Forelimb muscle (tissue), 1 donor: Measurements from ENCODE around the gene SPECC1L. TPM values are rescaled to one million over a fixed set of nuclear protein-coding genes. Genes with fewer than 3 reads are reported as not detected.

Experiments used
- DNase-seq: peaks from one replicate; pipeline ENCODE4 v3.0.0-alpha.2; 2013; ENCODE audit warnings: low read depth
- polyA plus RNA-seq: library from polyadenylated mRNA; unstranded; fragments of 120-200 nt; gene quantifications from one replicate; pipeline ENCODE4 v1.2.1, GENCODE V29; 2013; ENCODE audit not compliant: insufficient read length

Gene SPECC1L
- polyA plus RNA-seq, 1 donor, result 25.1 TPM

- DNase-seq, result no peak
Observed at GRCh38 chr22:24414984-24415945, 144.6 kb downstream of the SPECC1L start.

DNA sequence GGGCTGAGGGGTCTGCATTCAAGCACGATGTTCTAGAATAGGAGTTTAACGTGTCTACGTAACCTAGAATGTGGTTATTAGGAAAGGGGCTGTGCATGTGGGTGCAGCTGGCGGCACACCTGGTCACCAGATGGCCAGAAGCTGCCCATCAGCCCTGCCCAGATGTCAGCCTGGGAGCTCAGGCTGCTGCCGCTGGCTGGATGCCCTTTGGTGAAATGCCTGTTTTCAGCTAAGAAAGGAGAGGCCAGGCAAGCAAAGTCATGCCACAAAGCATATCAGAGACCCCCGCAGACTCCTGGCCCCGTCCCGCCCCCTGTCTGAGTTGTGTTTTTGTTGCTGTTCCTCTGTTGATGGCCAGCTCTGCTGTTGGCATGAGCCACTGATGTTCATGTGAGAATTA is 145.5 kb downstream of the SPECC1L start:
- DNase-seq, result no peak

GRCh38 chr22:24416611-24417010 is 146.0 kb downstream of the SPECC1L start:
- DNase-seq, result no peak

DNA sequence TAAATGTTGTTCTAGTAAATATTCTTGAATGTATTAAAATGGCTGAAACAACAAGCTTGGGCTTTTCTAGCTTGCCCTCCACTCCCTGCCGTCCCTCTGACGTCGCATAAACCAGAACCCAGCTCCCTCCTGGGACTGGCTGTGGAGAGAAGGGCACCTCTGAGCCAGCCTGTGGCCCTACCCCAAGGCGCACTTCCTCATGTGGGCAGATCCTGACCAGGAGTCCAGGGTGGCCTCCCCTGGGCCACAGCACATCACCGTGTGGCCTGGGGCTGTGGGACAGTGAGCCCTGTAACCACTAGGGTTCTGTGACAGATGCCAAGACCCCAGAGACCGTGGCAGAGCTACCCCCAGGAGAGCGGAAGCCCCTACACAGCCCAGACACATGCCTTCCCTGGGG is 146.6 kb downstream of the SPECC1L start:
- DNase-seq, result no peak

DNA sequence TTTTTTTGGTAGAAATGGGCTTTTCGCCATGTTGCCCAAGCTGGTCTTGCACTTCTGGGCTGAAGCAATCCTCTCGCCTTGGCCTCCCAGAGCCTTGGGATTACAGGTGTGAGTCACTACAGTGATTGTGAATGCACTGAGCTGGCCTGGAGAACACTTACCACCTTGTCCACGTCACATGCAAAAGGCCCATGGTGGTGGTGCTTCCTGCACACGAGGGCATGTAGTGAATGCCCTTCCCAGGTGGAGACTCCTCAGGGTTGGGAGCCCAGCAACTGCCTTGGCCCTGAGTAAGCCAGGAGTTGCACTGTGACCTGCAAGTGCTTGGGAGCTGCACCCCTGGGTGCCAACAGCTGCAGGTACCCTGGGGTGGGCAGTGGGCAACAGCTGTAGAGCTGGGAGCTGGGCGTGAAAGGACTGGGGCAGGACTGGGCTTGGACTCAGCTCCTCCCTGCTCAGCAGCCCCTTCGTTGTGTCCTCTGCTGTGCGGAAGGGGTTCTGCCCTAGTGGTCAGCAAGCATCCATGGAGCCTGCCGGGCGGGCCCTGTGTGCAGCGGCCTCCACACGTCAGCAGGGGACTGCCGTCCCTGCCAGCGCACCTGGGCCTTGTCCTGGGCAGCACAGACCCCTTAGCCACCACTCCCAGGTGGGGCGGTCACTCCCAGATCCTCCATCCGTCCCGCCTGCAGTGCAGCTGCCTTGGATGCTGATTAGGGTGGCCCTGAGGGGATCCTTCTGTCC is 147.4 kb downstream of the SPECC1L start:
- DNase-seq, result no peak

DNA sequence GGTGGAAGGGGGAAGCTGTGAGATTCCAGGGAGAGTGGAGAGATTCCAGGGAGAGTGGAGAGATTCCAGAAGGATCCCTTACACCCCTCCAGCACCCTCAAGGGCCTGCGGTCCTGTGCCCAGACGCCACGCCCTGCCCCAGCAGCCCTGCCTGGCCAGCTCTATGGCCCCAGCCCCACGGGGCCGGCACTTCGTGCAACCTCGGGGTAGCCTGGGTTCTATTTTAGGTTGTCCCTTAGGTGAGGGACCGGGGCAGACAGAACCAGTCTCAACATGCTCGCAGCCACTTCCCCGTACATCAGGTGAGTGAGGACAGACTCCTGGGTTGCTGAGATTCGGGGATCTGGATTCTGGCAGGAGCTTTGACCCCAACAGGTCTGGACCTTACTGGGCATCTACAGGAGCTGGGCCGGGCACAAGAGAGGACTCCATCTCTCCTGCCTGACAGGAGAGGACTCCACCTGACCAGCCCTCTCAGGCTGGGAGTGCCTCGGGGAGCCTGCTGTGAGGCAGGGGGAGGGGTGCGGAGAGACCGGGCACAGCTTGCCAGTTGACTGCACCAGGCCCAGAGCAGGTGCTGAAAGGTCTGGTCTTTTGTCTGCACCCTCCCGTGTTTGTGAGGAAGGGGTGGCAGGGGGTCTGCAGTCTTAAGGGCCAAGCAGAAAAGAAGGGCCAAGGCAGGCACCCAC is 148.3 kb downstream of the SPECC1L start:
- DNase-seq, result no peak

DNA sequence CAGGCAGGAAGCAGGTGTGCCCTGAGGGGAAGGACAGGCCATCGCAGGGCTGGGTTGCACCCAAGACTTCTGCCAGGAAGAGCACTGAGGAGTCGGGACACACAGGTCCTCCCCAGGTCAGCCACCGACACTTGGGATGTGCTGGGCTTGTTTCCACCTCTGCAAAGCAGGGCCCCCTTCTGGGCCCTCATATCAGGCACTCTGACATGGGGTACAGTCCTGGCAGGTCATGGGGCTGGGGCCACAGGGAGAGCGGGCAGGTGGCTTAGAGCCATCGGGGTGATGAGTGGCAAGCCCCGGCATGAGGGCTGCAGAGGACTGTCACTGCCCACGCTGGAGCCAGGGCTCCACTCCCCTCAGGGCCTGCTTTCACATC is 148.8 kb downstream of the SPECC1L start:
- no peak for DNase-seq

DNA sequence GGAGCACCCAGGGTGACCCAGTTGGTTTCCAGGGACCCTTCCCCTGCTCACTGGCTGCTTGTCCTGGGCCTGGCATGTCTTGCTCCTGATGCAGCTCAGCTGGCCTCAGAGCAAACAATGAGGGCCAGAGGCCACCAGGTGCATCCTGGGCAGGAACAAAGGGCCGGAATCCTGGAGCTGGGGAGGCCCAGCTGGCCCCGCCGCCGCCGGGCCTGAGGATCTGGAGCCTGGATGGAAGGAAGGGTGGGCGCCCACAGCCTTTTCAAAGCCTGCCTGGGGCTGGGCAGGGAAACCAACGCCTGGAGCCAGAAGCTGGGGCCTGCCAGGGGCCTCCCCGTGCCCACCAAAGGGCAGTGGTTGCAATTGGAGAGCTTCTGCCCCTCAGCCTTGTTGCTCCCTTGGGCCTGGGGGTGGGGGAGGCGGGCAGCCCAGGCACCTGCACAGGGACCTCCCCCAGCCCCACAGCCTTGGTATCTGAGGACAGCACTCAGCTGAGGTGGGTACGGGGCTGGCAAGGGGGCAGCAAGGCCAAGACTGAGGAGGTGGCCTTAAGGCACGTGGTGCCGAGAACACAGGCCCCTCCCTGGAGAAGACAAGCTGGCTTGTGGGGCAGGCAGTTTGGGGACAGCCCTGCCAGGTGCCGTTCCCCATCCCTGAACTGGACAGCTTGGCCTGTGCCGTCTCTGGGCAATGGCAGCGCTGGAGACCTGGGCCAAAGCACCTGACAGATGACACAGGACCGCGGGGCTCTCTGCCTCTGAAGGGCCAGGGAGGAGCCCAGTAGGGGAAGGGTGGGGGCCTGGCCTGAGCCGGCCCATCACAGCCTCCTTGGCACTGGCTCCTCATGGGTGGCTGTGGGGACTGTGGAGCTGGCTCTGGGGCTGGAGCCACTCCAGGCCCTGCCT is 149.7 kb downstream of the SPECC1L start:
- no peak for DNase-seq

DNA sequence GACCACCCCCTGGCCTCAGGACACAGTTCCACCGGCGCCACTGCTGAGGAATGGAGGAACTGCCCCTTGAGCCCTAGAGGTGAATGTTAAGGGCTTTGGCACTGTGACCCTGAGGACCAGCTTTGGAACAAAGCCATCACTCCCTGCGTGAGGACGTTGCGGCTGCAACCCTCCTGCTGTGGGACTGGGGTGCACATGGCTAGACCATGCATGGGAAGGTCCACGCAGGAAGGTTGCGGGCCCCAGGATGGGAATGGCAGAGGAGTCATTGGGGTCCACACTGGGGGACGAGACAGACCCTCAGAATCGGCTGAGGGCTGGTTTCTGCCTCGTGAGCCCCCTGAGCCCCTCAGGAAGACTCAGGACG is 150.3 kb downstream of the SPECC1L start:
- DNase-seq, result no peak

GRCh38 chr22:24421428-24421931 is 150.8 kb downstream of the SPECC1L start:
- DNase-seq, result no peak

DNA sequence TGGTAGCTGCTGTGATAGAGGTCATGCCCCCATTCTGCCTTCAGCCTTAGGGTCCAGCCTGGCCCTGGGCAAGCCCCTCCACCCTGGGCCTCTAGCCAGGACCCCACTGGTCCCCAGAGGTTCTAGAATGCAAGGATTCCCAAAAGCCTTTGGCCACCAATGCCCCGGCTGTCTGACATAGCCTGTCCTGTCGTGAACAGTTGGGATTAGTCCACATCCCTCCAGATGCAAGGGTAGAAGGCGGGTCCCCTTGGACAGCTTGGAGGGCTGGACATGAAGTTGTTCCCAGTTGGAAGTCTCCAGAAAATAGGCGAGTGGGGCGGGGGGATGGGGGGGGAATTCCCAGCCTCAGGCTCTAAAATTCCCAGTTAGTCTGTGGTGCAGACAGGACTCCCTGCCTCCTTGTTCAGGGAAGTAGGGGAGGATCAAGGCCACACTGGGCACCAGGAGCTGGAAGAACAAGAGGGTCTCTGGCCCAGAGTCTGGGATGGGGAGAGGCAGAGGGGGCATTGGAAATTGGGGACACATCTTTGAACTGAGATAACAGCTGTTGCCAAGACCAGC is 151.6 kb downstream of the SPECC1L start:
- no peak for DNase-seq

GRCh38 chr22:24423519-24424000 is 152.9 kb downstream of the SPECC1L start:
- no peak for DNase-seq

- no peak for DNase-seq
Observed at GRCh38 chr22:24424001-24424900, 153.6 kb downstream of the SPECC1L start.

- DNase-seq, result no peak
Observed at GRCh38 chr22:24424901-24425775, 154.5 kb downstream of the SPECC1L start.

GRCh38 chr22:24426436-24426835 is 155.8 kb downstream of the SPECC1L start:
- DNase-seq, result no peak

DNA sequence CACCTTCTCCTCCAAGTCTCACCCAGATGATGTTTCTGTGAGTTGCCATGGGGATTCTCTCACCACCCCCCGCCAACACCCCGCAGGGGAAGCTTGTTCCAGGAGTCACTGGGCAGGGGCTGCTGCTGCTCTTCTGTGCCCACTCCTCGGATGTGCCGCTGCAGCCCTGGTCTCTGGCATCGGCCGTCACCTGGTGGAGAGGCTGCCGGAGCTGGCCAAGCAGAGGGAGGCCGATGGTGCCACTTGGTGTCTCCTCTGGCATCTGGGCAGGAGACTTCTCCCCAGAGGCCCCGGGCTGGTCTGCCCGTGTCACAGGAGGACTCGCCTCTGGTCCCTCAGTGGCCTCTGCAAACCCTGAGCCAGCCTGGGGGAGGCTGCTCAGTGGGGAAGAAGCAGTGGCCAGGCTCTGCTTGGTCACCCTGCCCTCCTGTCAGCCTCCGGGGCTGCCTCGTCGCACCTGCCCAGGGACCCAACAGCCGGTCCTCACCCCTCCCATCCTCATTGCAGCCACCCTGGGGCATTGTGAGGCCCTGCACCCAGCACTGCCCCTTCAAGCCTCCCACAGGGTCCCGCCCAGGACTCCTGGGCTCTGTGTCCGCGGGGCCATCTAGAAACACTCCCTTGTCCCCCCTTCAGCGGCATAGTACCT is 156.3 kb downstream of the SPECC1L start:
- DNase-seq, result no peak

DNA sequence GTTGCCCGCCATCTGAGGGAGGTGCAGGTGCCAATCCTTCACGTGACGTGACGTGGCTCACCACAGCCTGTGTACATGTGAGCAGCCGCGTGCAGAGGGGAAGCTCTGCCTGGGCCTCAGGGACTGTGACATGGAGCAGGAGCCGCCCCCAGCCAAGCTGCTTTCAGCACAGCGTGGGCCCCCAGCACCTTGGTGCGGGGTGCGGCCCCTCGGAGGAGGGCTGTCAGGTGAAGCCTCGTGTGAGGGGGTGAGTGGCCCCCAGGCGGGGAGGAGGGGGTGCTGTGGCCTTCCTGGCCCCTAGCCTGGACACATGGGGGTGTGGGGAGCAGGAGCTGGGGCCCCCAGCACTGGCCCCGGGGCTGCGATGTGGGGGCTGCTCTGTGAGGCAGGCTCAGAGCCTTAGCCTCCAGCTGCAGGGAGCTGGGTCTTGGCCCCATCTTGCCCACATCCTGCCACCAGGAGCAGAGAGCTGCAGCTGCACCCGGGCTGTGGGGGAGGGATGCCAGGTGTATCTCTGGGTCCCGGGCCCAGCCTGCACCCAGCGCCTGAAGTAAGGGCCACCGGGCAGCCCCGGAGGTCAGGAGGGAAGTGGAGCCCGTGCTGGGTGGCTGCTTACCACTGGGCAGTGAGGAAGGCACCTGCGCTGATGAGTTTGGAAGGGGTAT is 157.0 kb downstream of the SPECC1L start, which contains the start of gene ADORA2A:
TSS of gene ADORA2A (plus strand) at position 100 of the 665 bp plus-strand sequence. CDS start 5,806 bp downstream, outside the sequence.
- DNase-seq, result no peak
